Suppressor macrophage treated with lipopolysaccharide for 4 hours (primary cell): ENCODE measurements around the gene IRF9.

Source experiments
- DNase-seq: peaks from one replicate; pipeline ENCODE4 v3.0.0-alpha.2; 2020

Gene IRF9

GRCh38 chr14:24132061-24132685, 28.9 kb upstream of the IRF9 start:
- no peak for DNase-seq

- DNase-seq, result no peak
These were observed 28.1 kb upstream of the IRF9 start for GRCh38 chr14:24132976-24133375.

- DNase-seq, result no peak
These were observed 27.3 kb upstream of the IRF9 start for GRCh38 chr14:24133735-24134134.

GRCh38 chr14:24135584-24135833, 25.6 kb upstream of the IRF9 start:
- DNase-seq, result no peak

GRCh38 chr14:24135834-24136683, 25.0 kb upstream of the IRF9 start, which contains the start of gene PSME1:
Gene PSME1, plus strand, starts transcription at chr14:24136194. Its CDS starts 69 bp downstream, at chr14:24136263.
- peak; percentile 96 for DNase-seq

- no peak for DNase-seq
These were observed 24.2 kb upstream of the IRF9 start for GRCh38 chr14:24136684-24137528.

GRCh38 chr14:24137529-24138395, 23.3 kb upstream of the IRF9 start:
- no peak for DNase-seq

GRCh38 chr14:24138396-24139271, 22.4 kb upstream of the IRF9 start:
- DNase-seq, result no peak

- DNase-seq, result no peak
These were observed 21.7 kb upstream of the IRF9 start for GRCh38 chr14:24139272-24139934.

- peak; percentile 100 for DNase-seq
These were observed 19.8 kb upstream of the IRF9 start, which contains the start of gene EMC9 for GRCh38 chr14:24141097-24141880. Gene EMC9, minus strand, starts transcription at chr14:24141591. Its CDS starts 287 bp downstream, at chr14:24141304.

- DNase-seq, result no peak
These were observed 17.6 kb upstream of the IRF9 start for GRCh38 chr14:24143511-24143910.

- DNase-seq, result no peak
These were observed 16.6 kb upstream of the IRF9 start for GRCh38 chr14:24144451-24144850.

- DNase-seq, result no peak
These were observed 15.8 kb upstream of the IRF9 start for GRCh38 chr14:24145219-24145618.

GRCh38 chr14:24145690-24146452, 15.2 kb upstream of the IRF9 start:
- peak; percentile 82 for DNase-seq

GRCh38 chr14:24146453-24146977, 14.6 kb upstream of the IRF9 start, which contains the start of gene PSME2:
Gene PSME2, minus strand, starts transcription at chr14:24146610. Its CDS starts 29 bp downstream, at chr14:24146581.
- peak; percentile 99 for DNase-seq

- DNase-seq, result peak; percentile 99
These were observed 13.9 kb upstream of the IRF9 start, which contains the start of gene RNF31 for GRCh38 chr14:24146978-24147760. Gene RNF31, plus strand, starts transcription at chr14:24147498. Its CDS starts 201 bp downstream, at chr14:24147699.

GRCh38 chr14:24147761-24148428, 13.2 kb upstream of the IRF9 start:
- DNase-seq, result no peak
